ENCODE results near the gene USP15.

DNA sequence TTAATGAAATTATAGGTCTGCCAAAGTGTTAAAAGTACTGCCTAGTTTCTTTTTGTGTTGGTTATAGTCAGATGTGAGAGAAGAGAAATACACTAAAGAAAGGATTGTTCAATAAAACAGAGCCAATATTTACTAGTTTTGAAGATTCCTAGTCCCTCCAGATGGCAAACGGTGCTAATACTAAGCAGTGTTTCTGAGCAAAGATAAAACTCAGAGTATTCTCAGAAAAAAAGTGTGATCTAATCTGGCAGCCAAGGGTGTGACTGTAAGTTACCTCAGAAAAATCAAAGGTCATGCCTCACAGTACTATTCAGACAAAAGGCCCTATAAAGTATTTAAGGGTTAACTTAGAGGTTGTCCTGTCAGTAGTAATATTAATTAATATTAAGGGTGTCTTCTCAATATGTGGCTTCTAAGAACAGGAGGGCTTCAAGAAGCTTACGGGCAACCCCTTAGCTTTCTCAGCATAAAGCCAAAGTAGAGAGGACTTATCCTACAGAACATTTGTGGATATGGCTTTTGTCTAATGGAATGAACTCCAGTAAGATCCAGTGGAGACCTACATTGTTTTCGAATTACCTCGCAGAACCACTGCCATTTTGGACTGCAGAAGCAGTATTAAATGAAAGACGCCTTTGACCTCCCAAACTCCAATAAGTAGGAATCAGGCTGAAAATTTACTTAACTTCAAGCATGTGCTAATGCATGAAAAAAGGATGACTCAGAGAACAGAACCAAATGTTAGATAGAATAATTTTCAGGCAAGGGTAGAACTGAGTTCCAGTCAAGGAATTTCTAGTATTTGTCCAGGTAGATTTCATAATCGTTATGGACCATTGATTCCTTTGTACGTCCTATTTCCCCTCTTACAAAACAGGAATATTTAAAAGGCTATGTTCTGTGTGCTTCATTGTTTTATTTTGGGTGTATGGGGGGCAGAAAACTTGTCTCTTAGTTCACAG lies 46.6 kb downstream of the USP15 start:
- TF ChIP-seq, protein P1, sequence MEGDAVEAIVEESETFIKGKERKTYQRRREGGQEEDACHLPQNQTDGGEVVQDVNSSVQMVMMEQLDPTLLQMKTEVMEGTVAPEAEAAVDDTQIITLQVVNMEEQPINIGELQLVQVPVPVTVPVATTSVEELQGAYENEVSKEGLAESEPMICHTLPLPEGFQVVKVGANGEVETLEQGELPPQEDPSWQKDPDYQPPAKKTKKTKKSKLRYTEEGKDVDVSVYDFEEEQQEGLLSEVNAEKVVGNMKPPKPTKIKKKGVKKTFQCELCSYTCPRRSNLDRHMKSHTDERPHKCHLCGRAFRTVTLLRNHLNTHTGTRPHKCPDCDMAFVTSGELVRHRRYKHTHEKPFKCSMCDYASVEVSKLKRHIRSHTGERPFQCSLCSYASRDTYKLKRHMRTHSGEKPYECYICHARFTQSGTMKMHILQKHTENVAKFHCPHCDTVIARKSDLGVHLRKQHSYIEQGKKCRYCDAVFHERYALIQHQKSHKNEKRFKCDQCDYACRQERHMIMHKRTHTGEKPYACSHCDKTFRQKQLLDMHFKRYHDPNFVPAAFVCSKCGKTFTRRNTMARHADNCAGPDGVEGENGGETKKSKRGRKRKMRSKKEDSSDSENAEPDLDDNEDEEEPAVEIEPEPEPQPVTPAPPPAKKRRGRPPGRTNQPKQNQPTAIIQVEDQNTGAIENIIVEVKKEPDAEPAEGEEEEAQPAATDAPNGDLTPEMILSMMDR (IDR thresholded peaks at IDR 0.05; ENCODE audit: control extremely low read depth in 1 of 3, insufficient read depth in 1 of 3, low read depth in 1 of 3, low read length in 3 of 3), result no peak
- no peak for TF ChIP-seq RFX5 (IDR thresholded peaks at IDR 0.05; ENCODE audit: borderline replicate concordance, low read depth, low read length)
- no peak for TF ChIP-seq ZNF274 (IDR thresholded peaks at IDR 0.05; ENCODE audit: borderline replicate concordance, extremely low read depth, low read length)
- TF ChIP-seq EP300 (IDR thresholded peaks at IDR 0.05; ENCODE audit: borderline replicate concordance in 1 of 2, low read depth in 2 of 2, low read length in 2 of 2), result no peak

Measured in H1 (cell line).